NCI-H1417 (cell line): ENCODE measurements around the gene STXBP2.
A peak's percentile ranks its signal among the peaks of the same experiment; 100 is the strongest.

Source experiments
- DNase-seq, 3 experiments: peaks; one replicate each; lab custom pipeline; 2025; lab: John Stamatoyannopoulos, UW

STXBP2 gene

DNA sequence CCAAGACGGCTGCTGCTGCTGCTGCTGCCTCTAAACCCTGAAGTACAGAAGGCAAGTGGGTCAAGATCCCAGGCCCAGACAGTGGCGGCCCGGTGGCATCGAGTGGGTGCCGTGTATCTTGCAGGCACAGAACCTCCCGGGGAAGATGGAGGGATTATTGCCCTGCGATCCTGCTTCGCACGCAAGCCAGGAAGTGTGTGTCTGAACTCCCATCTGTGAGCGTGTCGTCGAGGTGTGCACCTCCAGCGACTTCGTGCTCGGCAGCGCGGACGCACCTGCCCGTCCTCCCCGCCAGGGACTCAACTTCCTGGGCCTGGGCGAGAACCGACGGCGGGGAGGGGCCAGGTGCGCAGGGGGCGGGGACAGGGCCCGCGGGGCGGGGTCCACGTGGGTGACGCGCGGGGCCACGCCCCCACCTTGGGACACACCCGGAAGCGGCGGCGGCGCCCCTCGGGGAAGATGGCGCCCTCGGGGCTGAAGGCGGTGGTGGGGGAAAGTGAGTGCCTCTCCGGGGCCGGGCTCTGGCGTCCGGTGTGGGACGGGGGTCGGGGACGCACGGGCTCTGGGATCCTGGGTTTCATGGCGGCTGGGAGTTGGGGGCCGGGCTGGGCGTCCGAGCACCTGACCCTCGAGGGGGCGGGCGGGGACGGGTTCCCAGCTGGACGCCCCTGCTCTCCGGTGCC is at the start of gene STXBP2:
TSS of gene STXBP2 (plus strand) at position 420 of the 683 bp plus-strand sequence. CDS start at position 460, 40 bp downstream.
- DNase-seq, result peak; percentile 82 to 83 (median 82)

DNA sequence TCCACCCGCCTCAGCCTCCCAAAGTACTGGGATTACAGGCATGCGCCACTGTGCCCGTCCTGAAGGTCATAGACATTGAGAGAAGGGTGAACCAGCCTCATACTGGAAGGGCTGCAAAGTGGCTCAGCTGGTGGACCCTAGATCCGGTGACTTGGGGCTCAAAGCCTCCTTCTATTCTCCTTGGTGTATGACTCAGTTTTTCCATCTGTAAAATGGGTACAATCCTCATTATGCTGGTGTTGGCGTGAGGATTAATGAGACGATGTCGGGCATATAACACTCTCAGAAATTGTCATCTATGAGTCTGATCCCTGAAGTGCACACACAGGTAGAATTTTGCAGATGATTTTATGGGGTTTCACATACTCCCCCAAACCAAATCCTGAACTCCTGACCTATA is 47.1 kb upstream of the STXBP2 start:
- DNase-seq, result no peak

DNA sequence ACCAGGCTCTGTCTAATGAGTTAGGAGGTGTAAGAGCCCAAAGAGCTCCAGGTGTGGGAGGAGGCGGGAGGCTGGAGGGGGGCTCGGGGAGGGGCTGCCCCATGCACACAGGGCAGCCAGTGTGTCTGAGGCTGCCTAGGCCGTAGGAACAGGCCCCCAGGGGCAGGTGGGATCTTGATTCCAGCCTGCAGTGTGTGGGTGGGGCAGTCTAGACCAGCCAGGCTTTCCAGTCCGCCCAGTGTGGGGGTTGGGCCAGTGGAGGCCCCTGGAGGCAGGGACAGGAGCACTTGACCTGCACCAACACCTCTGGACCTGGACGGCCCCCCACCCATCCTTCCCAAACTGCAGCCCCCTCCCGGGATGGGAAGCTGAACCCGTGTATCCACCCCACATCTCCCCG is 46.7 kb upstream of the STXBP2 start:
- peak in 1 of 3 experiments; percentile 18 for DNase-seq

- peak; percentile 64 to 91 (median 90) for DNase-seq
Observed at GRCh38 chr19:7595466-7596133, 41.3 kb upstream of the STXBP2 start, which contains the start of gene CAMSAP3. Gene CAMSAP3, plus strand, starts transcription at chr19:7595863. Its CDS starts 140 bp downstream, at chr19:7596003.

DNA sequence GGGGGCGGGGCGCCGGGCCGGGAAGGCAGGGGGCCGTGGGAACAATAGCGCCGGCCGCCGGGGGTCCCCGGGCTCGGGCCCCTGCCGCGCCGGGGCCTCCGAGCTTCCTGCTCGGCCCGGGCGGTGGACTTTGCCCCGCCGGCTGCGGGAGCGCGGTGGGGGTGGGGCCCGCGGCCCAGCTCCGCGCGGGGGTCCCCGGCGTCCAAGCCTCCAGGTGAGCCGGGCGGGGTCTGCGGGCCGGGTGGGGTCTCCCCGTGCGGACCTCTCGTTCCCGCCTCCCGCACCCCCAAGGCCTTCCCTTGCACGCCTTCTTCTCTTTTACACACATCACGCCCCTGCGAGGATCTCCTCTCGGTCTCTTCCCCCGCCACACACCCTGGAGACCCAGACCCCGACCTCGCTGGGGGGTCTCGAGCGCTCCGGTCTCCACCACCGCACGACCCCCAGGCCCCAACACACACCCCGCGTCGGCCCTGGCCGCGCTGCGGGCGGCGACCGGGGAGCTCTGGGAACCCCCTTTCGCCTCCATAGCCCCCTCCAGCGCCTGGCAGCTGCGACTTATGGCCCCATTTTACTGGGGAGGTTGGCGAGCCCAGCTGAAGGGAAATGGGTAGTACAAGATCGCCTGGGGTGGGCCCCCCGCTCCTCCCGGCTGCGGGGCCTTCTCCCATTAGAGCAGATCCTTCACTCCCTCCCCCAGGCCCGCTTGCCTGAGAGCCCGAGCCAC is 40.5 kb upstream of the STXBP2 start:
- peak in 2 of 3 experiments; percentile 39 to 42 for DNase-seq

GRCh38 chr19:7597689-7598088 is 39.2 kb upstream of the STXBP2 start:
- DNase-seq, result no peak

- no peak for DNase-seq
Observed at GRCh38 chr19:7598180-7598579, 38.7 kb upstream of the STXBP2 start.

- no peak for DNase-seq
Observed at GRCh38 chr19:7600721-7601120, 36.2 kb upstream of the STXBP2 start.

DNA sequence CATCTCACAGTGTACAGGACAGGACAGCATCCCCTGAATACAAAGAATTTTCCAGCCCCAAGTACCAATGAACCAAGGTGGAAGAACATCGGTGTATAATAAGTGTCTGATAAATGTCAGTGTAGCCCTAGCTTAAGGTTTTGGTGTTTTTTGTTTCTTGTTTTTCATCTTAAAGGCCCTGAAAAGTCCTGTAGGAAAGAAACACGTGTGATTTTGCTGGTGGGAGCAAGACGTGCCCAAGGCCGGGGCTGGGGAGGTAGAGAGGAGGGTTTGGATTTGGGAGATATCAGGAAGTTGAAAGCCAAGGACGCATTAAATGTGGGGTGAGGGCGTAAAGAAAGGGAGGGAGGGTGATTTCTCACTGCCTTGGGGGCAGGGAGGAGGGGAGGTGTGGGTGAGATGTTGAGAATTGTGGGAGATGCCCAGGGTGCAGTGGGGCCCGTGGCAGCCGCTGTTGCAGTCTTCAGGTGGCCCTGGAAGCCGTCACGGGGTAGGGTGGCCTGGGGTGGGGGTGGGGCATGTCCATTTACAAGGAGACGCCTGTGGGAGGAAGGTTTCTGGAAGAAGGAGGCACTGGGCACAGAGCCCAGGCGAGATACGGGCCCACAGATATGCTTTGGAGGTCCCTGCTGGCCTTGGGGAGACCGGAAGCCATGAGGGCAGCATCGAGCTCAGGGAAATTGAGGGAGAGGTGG is 34.5 kb upstream of the STXBP2 start:
- no peak for DNase-seq

DNA sequence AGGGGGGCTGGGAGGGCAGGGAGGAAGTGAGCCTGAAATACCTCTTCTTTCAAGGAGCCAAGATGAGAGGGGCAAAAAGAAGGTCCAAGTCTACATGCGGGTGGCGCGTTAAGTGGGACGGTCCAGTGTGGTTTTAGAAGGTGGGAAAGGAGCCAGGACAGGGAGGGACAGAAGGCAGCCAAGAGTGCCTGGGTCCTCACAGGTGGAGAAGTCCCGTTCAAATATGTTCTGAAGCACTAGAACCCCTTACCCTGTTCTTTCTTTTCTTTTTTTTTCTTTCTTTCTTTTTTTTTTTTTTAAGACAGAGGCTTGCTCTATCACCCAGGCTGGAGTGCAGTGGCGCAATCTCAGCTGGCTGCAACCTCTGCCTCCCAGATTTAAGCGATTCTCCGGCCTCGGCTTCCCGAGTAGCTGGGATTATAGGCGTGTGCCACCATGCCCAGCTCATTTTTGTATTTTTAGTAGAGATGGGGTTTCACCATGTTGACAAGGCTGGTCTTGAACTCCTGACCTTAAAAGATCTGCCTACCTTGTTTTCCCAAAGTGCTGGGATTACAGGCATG is 33.9 kb upstream of the STXBP2 start:
- no peak for DNase-seq

DNA sequence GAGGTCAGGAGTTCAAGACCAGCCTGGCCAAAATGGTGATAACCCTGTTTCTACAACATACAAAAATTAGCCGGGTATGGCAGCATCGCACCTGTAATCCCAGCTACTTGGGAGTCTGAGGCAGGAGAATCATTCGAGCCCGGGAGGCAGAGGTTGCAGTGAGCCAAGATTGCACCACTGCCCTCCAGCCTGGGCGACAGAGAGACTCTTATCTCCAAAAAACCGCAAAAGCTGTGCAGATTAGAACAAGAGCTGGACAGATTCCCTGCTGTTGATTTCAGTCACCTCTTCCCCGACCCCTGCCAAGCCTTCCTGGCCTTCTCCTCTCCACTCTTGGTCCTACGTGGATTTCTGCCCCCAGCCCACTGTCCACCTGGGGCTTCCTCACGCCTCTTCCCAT is 33.0 kb upstream of the STXBP2 start:
- no peak for DNase-seq

DNA sequence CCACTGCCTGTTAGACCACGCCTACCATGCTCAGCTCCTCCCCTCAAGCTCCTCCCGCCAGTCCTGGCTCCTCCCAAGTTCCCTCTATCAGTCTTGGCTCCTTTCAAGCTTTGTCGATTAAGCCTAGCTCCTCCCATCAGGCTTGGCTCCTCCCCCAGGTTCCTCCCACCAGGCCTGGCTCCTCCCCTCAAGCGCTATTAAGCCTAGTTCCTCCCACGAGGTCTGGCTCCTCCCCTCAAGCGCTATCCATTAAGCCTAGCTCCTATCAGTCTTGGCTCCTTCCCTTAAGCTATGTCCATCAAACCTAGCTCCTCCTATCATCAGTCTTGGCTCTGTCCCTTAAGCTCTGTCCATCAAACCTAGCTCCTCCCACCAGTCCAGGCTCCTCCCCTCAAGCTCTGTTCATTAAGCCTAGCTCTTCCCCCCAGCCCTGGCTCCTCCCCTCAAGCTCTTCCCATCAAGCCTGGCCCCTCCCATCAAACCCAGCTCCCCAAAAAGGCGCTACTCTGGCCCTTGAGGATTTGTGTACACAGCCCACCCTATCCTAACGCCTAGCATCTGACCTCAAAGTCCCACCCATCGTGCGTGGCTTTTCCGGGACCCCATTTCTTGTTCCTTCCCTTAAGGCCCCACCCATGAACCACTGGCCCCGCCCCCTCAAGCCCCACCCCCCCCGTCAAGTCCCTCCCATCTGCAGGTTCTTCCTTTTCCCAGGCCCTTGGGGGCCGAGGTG is 31.3 kb upstream of the STXBP2 start:
- peak in 2 of 3 experiments; percentile 10 to 50 for DNase-seq

GRCh38 chr19:7606289-7606688 is 30.6 kb upstream of the STXBP2 start:
- DNase-seq, result no peak

- no peak for DNase-seq
Observed at GRCh38 chr19:7607212-7607873, 29.6 kb upstream of the STXBP2 start.

GRCh38 chr19:7607874-7608560 is 28.9 kb upstream of the STXBP2 start:
- no peak for DNase-seq

DNA sequence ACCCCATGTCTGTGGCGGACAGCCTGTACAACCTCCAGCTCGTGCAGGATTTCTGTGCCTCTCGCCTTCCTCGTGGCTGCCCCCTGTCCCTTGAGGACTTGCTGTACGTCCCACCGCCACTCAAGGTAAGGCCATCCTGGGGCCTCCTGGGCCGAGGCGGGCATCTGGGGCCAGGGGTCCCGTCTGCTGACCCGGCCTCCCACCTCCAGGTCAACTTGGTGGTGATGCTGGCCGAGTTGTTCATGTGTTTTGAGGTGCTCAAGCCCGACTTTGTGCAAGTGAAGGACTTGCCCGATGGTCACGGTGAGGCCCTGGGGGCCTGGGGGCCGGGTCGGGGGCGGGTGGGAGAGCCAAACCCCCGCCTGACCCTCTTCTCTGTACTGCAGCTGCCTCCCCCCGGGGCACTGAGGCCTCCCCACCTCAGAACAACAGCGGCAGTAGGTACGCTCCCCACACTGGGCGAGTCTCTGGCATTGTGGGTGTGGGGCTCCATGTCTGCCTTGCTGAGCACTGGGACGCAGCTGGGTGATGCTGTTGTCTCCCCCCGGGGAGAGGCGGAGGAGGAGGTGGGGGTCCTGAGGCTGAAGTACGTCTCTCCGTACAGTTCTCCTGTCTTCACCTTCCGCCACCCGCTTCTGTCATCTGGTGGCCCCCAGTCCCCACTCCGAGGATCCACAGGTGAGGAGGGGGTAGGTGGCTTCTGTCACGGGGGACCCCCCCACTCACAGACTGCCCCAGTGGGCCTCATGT is 26.2 kb upstream of the STXBP2 start:
- DNase-seq, result no peak

- no peak for DNase-seq
Observed at GRCh38 chr19:7611541-7612279, 25.2 kb upstream of the STXBP2 start.
